Stomach smooth muscle (tissue), 2 donors: ENCODE results near the gene G6PD.
"Not testable (repeated sequence)": the region's sequence is repeated elsewhere in the genome, so short reads cannot be mapped to it uniquely, and the experiment has no call there.

ENCODE experiments used
- H3K27ac ChIP-seq: one replicate; pipeline ENCODE4 v1.7.0; 2013; ENCODE audit warnings: mild to moderate bottlenecking, low read length, inconsistent platforms
- H3K27me3 ChIP-seq, 2 donors: one replicate each; pipeline ENCODE4 v1.7.0; 2013; ENCODE audit warnings: low read length in 2 of 2; ENCODE audit not compliant: insufficient read depth in 2 of 2, control insufficient read depth in 1 of 2
- H3K36me3 ChIP-seq, 2 donors: one replicate each; pipeline ENCODE4 v1.7.0; 2013; ENCODE audit warnings: low read length in 2 of 2; ENCODE audit not compliant: control insufficient read depth in 2 of 2, insufficient read depth in 2 of 2
- H3K4me1 ChIP-seq: one replicate; pipeline ENCODE4 v1.7.0; 2013; ENCODE audit warnings: low read length; ENCODE audit not compliant: control insufficient read depth, insufficient read depth
- H3K4me3 ChIP-seq, 2 donors: one replicate each; pipeline ENCODE4 v1.7.0; 2013; ENCODE audit warnings: low read length in 2 of 2
- H3K9ac ChIP-seq, 2 donors: one replicate each; pipeline ENCODE4 v1.7.0; 2013; ENCODE audit warnings: low read length in 2 of 2, mild to moderate bottlenecking in 1 of 2
- H3K9me3 ChIP-seq, 2 donors: one replicate each; pipeline ENCODE4 v1.7.0; 2013; ENCODE audit warnings: low read length in 2 of 2; ENCODE audit not compliant: control insufficient read depth in 2 of 2
- donor health status: healthy.
- donor health status: Pancreatic carcinoma.

G6PD gene

DNA sequence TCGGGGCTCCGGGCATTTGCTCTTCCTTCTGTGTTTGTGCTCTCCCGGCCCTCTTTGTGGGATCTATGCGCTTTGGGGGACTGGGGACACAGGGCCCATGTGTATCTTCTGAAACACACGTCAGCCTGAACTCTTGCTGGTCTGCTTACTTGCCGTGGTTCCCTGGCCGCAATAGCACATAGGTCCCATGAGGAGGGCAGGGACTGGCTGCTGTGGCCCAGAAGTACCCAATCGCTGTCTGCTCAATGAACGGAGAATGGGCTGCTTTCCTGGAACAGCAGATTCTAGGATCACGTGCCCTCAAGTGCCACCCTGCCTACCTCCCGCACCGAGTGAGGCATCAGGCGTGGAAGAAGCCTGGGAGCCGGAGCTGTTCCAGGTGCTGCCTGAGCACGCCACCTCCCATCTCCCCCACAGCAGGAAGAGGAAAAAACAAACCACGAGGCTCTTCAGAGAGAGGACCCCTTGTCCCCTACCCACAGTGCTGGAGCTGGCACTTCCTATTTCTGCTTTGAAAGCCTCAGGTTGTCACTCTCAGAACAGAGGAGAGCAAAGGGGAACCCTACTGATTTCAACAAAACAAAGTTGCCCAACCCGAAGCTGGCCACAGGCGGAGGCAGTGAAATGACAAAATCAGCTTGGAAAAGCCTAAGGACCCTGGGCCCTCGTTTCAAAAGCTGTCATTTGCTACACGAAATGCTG is 3.8 kb downstream of the G6PD start:
- peaks cover 17% of the 10 kb centered on the region for H3K4me1 ChIP-seq
- no peak overlapping the region for H3K9ac ChIP-seq
- H3K36me3 ChIP-seq, result no peaks in the 10 kb centered on the region
- H3K27me3 ChIP-seq, result peaks cover 0 to 5% of the 10 kb centered on the region in 2 donors
- no peak overlapping the region for H3K27ac ChIP-seq
- H3K4me3 ChIP-seq, result no peak overlapping the region
- no peaks in the 10 kb centered on the region for H3K9me3 ChIP-seq

- Histone ChIP-seq H3K27me3 (peaks cover 0 to 5% of the 10 kb centered on the region in 2 donors), H3K27ac (no peak overlapping the region), H3K4me3 (no peak overlapping the region), H3K9ac (no peak overlapping the region), H3K9me3 (no peaks in the 10 kb centered on the region), H3K4me1 (peaks cover 15% of the 10 kb centered on the region), H3K36me3 (no peaks in the 10 kb centered on the region)
Measured at GRCh38 chrX:154541896-154542722, 4.5 kb downstream of the G6PD start.

DNA sequence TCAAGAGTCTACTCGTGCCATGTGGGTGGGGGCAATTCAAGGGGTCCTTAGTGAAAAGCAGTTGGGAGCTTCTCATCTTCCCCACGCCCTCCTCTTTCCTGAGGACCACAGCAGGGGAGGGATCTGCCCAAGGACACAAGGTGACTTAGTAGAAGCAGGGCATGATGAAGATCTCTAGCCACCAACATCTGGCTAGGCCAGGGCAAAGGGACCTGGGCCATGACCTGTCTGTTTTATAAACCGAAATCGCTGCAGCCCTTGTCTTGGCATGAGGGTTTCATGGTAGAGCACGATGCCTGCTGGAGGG is 5.1 kb downstream of the G6PD start:
- no peak overlapping the region for H3K27ac ChIP-seq
- H3K27me3 ChIP-seq, result peaks cover 0 to 5% of the 10 kb centered on the region in 2 donors

DNA sequence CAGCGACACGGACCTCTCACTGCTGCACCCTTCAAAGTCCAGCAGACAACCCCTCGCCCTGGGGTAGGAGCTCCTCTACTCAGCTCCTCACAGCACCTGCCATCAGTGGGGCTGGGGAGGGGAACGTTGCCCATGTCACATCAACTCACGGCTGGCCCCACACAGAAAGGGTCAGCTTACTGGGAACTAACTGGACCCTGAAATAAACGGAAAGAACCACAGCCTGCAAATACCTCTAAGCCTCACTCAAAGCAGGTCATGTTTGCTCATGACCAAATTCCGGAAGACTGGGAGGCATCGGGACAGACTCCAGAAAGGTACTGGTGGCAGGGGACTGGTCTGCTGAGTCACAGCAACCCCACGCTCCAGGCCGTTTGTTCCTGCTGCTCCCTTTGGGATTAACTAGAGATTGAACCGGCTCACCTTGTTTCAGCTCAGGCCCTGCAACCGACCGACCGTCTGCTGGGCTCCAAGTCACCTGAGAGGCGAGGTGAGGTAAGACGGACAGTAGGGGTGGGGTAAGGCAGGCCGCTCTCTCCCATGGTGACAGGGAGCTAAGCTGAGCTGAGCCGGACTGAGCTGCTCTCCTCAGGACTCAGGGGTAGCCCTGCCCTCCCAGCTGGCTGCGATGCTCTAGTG is 5.6 kb downstream of the G6PD start:
- Histone ChIP-seq H3K4me3 (no peak overlapping the region), H3K27me3 (peaks cover 0 to 3% of the 10 kb centered on the region in 2 donors), H3K27ac (no peak overlapping the region), H3K9me3 (no peaks in the 10 kb centered on the region), H3K4me1 (peaks cover 10% of the 10 kb centered on the region), H3K9ac (no peak overlapping the region), H3K36me3 (no peaks in the 10 kb centered on the region)

More for the DNA sequence above, 5.1 kb downstream of the G6PD start:
- Histone ChIP-seq H3K36me3 (no peaks in the 10 kb centered on the region), H3K4me3 (no peak overlapping the region), H3K9me3 (no peaks in the 10 kb centered on the region), H3K4me1 (peaks cover 15% of the 10 kb centered on the region), H3K9ac (no peak overlapping the region)

DNA sequence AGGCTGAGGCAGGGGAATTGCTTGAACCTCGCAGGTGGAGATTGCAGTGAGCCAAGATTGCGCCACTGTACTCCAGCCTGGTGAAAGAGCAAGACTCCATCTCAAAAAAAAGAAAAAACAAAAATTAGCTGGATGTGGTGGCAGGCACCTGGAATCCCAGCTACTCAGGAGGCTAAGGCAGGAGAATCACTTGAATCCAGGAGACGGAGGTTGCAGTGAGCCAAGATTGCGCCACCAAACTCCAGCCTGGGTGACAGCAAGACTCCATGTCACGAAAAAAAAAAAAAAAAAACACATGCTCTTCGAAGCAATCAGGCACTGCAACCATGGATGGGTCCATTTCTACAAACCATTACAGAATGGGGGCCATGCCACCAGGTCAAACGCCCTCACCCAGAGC is 6.3 kb downstream of the G6PD start:
- H3K27me3 ChIP-seq, H3K27ac ChIP-seq, H3K36me3 ChIP-seq, H3K4me3 ChIP-seq, H3K9ac ChIP-seq, H3K4me1 ChIP-seq, H3K9me3 ChIP-seq: not testable (repeated sequence)

GRCh38 chrX:154539077-154539476 is 7.6 kb downstream of the G6PD start:
- Histone ChIP-seq H3K27me3 (peaks cover 0 to 7% of the 10 kb centered on the region in 2 donors), H3K9ac (no peak overlapping the region), H3K36me3 (peaks cover 0 to 1% of the 10 kb centered on the region in 2 donors), H3K9me3 (no peaks in the 10 kb centered on the region), H3K4me1 (peaks cover 16% of the 10 kb centered on the region), H3K4me3 (no peak overlapping the region), H3K27ac (no peak overlapping the region)

DNA sequence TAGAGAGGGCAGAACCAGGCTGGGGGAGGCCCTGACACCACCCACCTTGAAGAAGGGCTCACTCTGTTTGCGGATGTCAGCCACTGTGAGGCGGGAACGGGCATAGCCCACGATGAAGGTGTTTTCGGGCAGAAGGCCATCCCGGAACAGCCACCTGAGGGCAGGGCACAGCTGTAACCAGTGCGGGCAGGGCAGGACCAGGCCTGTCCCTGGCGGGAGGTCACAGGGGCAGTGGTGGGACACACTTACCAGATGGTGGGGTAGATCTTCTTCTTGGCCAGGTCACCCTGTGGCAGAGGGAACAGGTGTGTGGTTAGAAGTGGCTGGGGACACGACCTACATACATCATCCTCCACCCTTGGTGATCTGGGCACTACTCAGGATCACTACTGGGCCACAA is 10.8 kb downstream of the G6PD start:
- H3K27ac ChIP-seq, result no peak overlapping the region
- peaks cover 8% of the 10 kb centered on the region for H3K4me1 ChIP-seq
- H3K36me3 ChIP-seq, result peaks cover 0 to 4% of the 10 kb centered on the region in 2 donors
- H3K9me3 ChIP-seq, result no peaks in the 10 kb centered on the region
- H3K27me3 ChIP-seq, result peaks cover 0 to 3% of the 10 kb centered on the region in 2 donors
- no peak overlapping the region for H3K4me3 ChIP-seq
- no peak overlapping the region for H3K9ac ChIP-seq

DNA sequence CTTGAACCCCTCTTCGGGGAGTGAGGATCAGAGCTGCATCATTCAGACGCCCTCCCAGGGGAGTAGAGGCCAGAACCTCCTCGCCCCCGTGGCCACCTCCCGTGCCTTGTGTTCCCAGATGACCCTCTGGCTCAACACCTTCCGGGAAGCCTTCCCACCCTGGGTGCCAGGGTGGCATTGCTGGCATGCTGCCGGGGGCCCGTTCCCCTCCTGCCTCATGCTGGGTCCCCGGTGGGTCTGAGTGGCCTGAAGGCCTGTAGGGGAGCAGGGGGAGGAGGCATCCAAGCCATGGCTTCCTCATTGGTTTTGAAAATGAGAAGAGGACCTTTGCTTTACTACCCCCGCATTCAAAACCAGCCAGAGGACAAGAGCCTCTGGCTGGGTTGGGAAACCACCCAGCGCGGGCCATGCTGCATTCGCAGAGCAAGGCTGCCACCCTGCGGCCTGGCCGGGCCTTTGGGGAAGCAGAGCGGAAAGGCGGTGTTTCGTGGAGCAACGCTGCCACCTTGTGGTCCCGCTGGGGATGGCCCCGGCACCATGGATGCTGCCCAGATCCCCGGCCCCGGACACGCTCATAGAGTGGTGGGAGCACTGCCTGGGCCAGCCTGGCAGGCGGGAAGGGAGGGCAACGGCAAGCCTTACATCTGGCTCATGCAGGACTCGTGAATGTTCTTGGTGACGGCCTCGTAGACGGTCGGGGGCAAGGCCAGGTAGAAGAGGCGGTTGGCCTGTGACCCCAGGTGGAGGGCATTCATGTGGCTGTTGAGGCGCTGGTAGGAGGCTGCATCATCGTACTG is 11.9 kb downstream of the G6PD start:
- no peak overlapping the region for H3K4me3 ChIP-seq
- peaks cover 0 to 3% of the 10 kb centered on the region in 2 donors for H3K27me3 ChIP-seq
- H3K36me3 ChIP-seq, result peaks cover 0 to 4% of the 10 kb centered on the region in 2 donors
- H3K4me1 ChIP-seq, result peaks cover 8% of the 10 kb centered on the region
- H3K9me3 ChIP-seq, result no peaks in the 10 kb centered on the region
- H3K27ac ChIP-seq, result peak overlapping the region; percentile 31
- peak overlapping the region in 1 of 2 donors; percentile 28 for H3K9ac ChIP-seq

DNA sequence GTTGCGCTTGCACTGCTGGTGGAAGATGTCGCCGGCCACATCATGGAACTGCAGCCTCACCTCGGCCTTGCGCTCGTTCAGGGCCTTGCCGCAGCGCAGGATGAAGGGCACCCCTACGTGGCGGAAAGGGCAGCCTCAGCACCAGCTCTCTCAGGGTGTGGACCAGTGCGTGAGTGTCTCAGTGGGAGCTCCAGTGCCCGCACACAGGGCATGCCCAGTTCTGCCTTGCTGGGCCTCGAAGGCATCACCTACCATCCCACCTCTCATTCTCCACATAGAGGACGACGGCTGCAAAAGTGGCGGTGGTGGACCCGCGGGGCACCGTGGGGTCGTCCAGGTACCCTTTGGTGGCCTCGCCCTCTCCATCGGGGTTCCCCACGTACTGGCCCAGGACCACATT is 14.0 kb downstream of the G6PD start:
- Histone ChIP-seq H3K27me3 (peaks cover 0 to 3% of the 10 kb centered on the region in 2 donors), H3K4me1 (peaks cover 8% of the 10 kb centered on the region), H3K27ac (no peak overlapping the region), H3K9me3 (no peaks in the 10 kb centered on the region), H3K36me3 (peaks cover 0 to 4% of the 10 kb centered on the region in 2 donors), H3K9ac (no peak overlapping the region), H3K4me3 (no peak overlapping the region)

GRCh38 chrX:154531626-154532025 is 15.0 kb downstream of the G6PD start:
- peaks cover 17% of the 10 kb centered on the region for H3K4me1 ChIP-seq
- H3K27me3 ChIP-seq, result peaks cover 0 to 6% of the 10 kb centered on the region in 2 donors
- H3K27ac ChIP-seq, result no peak overlapping the region
- no peak overlapping the region for H3K9ac ChIP-seq
- no peaks in the 10 kb centered on the region for H3K9me3 ChIP-seq
- H3K36me3 ChIP-seq, result peaks cover 0 to 4% of the 10 kb centered on the region in 2 donors
- no peak overlapping the region for H3K4me3 ChIP-seq
